DMS53 treated with DMSO at 0.1 percent for 48 hours (cell line): ENCODE results near the gene RERE.

Experiments
- DNase-seq: peaks from one replicate; lab custom pipeline; 2025; ENCODE audit not compliant: unreplicated experiment; lab: John Stamatoyannopoulos, UW

The RERE gene

GRCh38 chr1:8359617-8360481, 457.6 kb downstream of the RERE start:
- DNase-seq: no peak

DNA sequence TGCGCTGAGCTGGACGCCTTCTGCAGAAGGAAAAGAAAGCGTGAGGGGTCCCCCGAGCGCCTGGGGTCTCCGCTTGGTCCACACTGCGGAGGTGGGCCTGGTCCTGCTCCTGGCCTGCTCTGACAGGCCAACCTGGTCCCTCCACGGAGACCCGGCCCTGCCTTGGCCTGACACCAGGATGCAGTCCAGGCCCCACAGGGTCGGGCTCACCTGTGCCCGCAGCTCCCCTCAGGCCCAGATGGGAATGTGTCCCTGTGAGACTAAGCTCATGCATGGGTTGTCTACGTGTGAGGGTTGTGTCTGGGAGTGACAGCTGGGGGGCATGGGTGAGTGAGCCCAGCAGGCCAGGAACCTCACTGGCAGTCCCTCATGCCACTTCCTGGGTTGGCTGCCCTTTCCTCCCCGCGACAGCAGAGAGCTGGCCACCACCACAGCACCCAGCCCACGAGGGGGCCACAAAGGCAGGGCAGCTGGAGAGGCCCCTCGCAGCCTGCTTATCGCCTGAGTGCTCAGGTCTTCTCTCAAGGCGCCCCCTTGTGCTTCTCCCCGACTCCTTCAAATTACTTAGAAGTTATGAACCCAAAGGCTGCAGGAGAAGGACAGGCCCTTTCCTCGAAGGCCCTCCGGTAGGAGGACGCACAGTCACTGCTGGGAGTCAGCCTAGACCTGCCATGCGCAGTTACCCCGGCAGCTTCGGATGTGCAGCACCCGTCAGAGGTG, 458.4 kb downstream of the RERE start:
- DNase-seq: no peak

- DNase-seq: no peak
Measured at GRCh38 chr1:8358241-8358896, 459.1 kb downstream of the RERE start.

GRCh38 chr1:8357329-8358101, 459.9 kb downstream of the RERE start:
- no peak for DNase-seq

DNA sequence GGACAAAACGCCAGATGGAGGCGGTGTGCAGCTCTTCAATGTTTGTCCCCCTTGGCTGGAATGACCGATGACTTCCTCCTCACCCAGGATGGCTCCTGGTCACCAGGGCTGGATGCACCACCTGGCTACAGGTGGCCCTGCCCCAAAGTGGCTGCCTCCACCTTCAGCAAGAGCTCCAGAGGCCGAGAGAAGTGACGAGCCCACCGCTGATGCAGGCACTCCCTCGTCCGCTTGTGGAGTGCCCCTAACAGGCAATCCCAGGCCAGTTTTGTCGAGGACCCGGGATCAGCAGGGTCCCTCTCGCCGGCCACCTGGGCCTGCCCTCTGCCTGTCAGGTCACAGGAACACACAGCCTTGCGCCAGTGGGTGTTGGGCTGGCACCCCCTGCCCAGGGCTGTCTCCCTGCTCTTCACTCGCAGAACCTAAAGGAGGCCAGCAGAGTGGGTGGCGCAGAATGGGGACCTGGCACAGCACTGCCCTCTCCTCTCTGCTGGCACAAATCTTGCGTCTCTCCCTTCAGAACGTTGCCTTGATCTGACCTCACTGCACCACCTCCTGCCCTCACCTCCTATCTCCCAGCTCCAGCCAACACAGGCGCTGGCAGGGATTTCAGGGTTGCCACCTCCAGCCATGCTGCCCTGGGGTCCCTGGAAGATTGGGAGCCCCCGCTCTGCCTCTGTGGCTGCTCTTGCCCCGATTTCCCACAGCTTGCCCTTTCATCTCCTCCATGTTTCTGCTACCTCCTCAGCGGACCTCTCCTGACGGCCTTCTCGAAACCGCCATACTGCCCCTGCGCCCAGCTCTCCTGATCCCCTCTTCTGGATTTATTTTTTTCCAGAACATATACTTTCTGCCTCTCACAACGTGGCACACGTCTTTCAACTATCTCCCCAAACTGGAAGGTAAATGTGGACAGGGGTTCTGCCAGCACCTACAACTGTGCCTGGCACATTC, 460.9 kb downstream of the RERE start:
- no peak for DNase-seq

DNA sequence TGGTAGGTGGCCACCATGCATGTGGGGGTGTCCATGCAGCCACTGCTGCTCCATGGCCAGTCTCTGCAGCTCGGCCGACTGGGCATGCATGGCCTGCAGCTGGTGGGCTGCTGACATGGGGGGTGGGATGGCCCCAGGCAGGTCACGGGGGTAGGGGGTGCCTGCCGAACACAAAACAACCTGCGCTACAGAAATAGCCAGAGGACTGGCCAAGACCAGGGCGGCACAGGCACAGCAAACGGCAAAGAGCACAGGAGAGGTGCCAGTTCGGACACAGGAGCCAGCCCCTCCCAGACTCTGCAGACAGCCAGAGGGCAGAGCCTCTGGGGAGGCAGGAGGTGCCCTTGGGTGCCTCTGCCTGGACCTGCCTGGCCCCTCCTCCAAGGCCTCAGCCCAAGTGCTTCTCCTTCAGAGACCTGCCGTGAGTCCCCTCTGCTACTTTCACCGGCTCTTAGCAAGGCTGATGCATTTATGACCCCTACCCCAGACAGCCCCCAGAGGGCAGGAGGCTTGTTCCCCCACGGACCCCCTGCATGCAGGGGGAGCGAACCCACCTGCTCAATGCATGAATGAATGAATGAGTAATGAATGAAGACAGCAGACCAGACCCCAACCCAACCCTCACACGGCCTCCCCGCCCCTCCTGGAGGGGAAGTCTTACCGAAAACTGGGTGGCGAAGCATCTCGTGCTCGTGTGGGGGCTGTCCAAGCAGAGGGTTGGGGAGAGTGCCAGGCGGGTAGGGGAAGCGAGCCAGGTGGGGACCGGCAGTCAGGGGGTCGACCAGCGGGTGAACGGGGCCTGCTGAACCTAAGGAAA, 461.8 kb downstream of the RERE start:
- no peak for DNase-seq

DNA sequence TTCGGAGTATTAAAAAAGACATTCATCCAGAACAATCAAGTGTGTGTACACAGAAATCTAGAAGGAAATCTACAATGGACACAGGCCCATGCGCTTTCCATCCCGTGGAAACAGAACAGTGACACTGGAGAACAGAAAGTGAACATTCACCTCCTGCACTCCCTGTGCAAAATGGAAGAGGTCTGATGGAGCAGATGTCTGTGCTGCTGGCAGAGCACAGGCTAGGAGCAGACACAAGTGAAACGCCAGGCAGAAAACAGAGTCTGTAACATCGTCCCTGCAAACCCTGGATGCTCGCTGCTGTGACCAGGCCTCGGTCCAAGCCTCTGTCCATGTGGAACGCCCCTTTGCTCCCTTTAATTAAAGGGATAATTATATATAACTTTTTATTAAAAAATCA, 463.4 kb downstream of the RERE start:
- DNase-seq: no peak

DNA sequence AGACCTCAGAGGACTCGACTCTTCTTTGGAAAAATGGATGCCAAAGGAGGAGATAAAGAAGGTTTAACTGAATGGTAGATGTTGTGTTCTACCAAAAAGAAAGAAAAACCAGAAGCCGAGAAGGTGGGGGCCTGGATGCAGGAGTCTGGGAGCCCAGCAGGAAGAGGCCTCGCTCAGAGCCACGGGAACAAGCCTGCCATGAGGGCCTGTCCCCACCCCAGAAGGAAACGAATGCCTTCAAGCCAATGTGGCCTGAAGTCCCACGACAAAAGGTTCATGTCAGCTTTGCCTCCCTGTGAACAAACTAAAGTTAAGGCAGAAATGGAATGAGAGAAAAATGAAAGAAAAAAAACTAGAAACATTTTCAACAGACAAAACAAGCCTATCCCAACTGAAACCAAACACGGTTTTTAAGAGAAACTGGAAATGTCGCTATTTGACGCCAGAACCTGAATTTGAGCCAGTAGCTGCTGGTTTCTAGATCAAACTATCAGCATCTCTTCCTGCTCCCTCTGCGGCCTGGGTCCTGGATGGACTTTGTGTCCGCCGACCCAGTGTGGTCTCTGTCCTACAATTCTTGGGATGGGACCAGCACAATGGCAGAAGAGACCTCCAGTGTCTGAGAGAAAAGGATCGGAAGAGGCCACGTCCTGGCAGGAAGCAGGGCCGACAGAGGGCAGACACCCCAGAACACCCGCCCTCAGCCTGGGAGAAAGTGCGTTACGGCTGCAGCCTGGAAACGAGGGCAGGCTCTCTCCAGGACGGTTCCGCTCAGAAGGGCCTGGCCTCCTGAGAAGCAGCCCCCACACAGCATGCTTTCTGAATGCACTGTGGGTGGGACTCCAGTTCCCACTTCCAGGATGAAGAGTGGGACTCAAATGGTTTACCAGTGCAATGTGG, 464.3 kb downstream of the RERE start:
- DNase-seq: no peak

DNA sequence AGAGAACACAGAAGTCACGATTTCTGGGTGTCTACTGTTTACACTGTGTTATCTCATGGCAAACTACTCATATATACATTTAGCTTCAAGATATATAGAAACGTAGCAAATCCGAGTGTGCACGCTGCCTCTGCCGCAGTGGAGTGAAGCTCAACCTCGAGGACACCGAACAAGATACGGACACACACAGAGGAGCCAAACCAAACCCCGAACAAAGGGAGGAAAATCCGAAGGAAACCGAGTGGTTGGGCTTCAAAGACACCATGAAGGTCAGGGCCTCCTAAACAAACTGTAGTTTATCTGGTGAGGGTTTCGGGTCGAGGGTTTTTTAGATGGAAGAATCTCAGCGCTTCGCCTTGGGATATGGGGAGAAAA, 465.0 kb downstream of the RERE start:
- DNase-seq: no peak

GRCh38 chr1:8351693-8352470, 465.6 kb downstream of the RERE start:
- no peak for DNase-seq

GRCh38 chr1:8350914-8351684, 466.3 kb downstream of the RERE start:
- DNase-seq: no peak

GRCh38 chr1:8349961-8350360, 467.5 kb downstream of the RERE start:
- DNase-seq: no peak

DNA sequence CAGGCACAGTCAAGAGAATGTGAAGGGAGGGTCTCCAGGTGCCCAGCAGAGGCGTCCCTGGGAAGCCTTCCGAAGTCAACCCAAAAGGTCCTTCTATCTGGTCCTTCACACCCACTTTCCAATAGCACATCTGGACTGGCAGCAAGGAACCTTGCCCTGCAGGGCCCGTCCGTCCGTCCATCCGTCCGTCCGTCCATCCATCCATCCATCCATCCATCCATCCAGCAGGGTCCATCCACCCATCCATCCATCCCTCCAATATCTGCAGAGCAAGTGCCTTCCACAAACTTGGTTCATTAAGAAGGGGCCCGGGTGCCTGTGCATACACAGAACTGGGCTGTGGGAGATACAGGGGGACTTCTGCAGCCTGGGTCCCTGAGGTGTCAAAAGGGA, 468.0 kb downstream of the RERE start:
- DNase-seq: no peak

- peak; percentile 31 for DNase-seq
Measured at GRCh38 chr1:8348777-8349472, 468.5 kb downstream of the RERE start.

- no peak for DNase-seq
Measured at GRCh38 chr1:8348047-8348776, 469.2 kb downstream of the RERE start.
